Panc1 (cell line): ENCODE data around the gene C2CD2. TPM values are rescaled to one million over a fixed set of nuclear protein-coding genes. Genes with fewer than 3 reads are reported as not detected.

ENCODE experiments used
- ATAC-seq: fragments of 200-7000 bp; cut with Tn5 transposase; 2 replicates; pipeline ENCODE4 v1.9.1; 2020; ENCODE audit warnings: mild to moderate bottlenecking, moderate library complexity
- BruUV-seq: library from RNA; stranded (reverse); fragments of 400-500 nt; replicated peaks from 2 replicates; lab custom pipeline; 2021; lab: Mats Ljungman, UMichigan
- CTCF ChIA-PET: fragments of 300-600 bp; sonication (Branson Sonifier 250); formaldehyde crosslinking; loops from one replicate; lab custom pipeline; 2022; ENCODE audit warnings: antibody characterized with exemption; lab: Charles Lee
- POLR2A ChIA-PET: fragments of 300-600 bp; sonication (Branson Sonifier 250); formaldehyde crosslinking; loops from one replicate; lab custom pipeline; 2022; ENCODE audit warnings: antibody characterized with exemption; lab: Charles Lee
- DNase-seq: peaks from one replicate; pipeline ENCODE4 v3.0.0-alpha.2; 2010; ENCODE audit warnings: low read depth, low spot score
- H3K27ac ChIP-seq: 2 replicates; pipeline ENCODE4 v1.5.1; 2011; ENCODE audit warnings: mild to moderate bottlenecking, low read length, inconsistent platforms
- H3K27me3 ChIP-seq: fragments of 200-500 bp; sonication (Bioruptor generic); 2 replicates; pipeline ENCODE4 v1.6.0; 2014; ENCODE audit warnings: low read length, inconsistent platforms; ENCODE audit not compliant: control insufficient read depth, insufficient read depth
- H3K36me3 ChIP-seq: fragments of 200-500 bp; sonication (Bioruptor generic); 2 replicates; pipeline ENCODE4 v1.5.1; 2014; ENCODE audit warnings: inconsistent platforms, mild to moderate bottlenecking, low read length, moderate library complexity; ENCODE audit not compliant: control insufficient read depth, insufficient read depth
- H3K4me1 ChIP-seq: 2 replicates; pipeline ENCODE4 v1.5.1; 2011; ENCODE audit warnings: inconsistent platforms, mild to moderate bottlenecking, low read length, moderate library complexity; ENCODE audit not compliant: control insufficient read depth, insufficient read depth
- H3K4me3 ChIP-seq, 2 experiments: 2 replicates each; pipeline ENCODE4 v1.5.1; 2011 to 2012; ENCODE audit warnings: low read depth in 2 of 2, low read length in 2 of 2, mild to moderate bottlenecking in 2 of 2, inconsistent platforms in 1 of 2, moderate library complexity in 1 of 2
- H3K9me3 ChIP-seq: fragments of 200-500 bp; sonication (Bioruptor generic); 2 replicates; pipeline ENCODE4 v1.5.1; 2014; ENCODE audit warnings: low read depth, mild to moderate bottlenecking, inconsistent platforms, low read length, moderate library complexity; ENCODE audit not compliant: control insufficient read depth, insufficient read depth
- POLR2AphosphoS5 ChIP-seq: IDR thresholded peaks from 2 replicates; pipeline ENCODE4 v1.6.1; 2012; ENCODE audit warnings: mild to moderate bottlenecking, low read depth, low read length, moderate library complexity
- SIN3A ChIP-seq: IDR thresholded peaks from 2 replicates; pipeline ENCODE4 v1.6.1; 2012; ENCODE audit warnings: low read depth, mild to moderate bottlenecking, low read length, moderate library complexity, borderline replicate concordance; ENCODE audit not compliant: insufficient read depth
- TCF7L2 ChIP-seq: IDR thresholded peaks from 2 replicates; pipeline ENCODE4 v1.6.1; 2011; ENCODE audit warnings: mild to moderate bottlenecking, low read depth, low read length, inconsistent platforms
- in situ Hi-C: cut with HindIII; loops from 2 replicates; pipeline ENCODE4 v1.10.0; 2016; ENCODE audit warnings: low sequenced_read_pairs, low pct_unique_long_range_greater_than_20kb
- intact Hi-C: fragments of 100-400 bp; cut with micrococcal nuclease; formaldehyde crosslinking; loops from one replicate; pipeline ENCODE4 v1.10.0; 2022; ENCODE audit not compliant: unreplicated experiment
- total RNA-seq: library from RNA; stranded (reverse); gene quantifications from one replicate; pipeline ENCODE4 v1.2.1, GENCODE V29; 2021; ENCODE audit not compliant: unreplicated experiment
- TF ChIP-seq, protein P1 (sequence below), 2 experiments: IDR thresholded peaks; 2 replicates each; pipeline ENCODE4 v1.6.1; 2011 to 2012; ENCODE audit warnings: low read depth in 2 of 2, control low read depth in 1 of 2, low read length in 1 of 2, mild to moderate bottlenecking in 1 of 2, moderate library complexity in 1 of 2; ENCODE audit not compliant: insufficient read depth in 1 of 2
- TF ChIP-seq, protein P2 (sequence below): fragments of 450-650 bp; IDR thresholded peaks from 2 replicates; pipeline ENCODE4 v1.5.1; 2017; ENCODE audit warnings: mild to moderate bottlenecking

C2CD2 gene
- total RNA-seq, 1 experiment from 2014 or later: 14.0 TPM

DNA sequence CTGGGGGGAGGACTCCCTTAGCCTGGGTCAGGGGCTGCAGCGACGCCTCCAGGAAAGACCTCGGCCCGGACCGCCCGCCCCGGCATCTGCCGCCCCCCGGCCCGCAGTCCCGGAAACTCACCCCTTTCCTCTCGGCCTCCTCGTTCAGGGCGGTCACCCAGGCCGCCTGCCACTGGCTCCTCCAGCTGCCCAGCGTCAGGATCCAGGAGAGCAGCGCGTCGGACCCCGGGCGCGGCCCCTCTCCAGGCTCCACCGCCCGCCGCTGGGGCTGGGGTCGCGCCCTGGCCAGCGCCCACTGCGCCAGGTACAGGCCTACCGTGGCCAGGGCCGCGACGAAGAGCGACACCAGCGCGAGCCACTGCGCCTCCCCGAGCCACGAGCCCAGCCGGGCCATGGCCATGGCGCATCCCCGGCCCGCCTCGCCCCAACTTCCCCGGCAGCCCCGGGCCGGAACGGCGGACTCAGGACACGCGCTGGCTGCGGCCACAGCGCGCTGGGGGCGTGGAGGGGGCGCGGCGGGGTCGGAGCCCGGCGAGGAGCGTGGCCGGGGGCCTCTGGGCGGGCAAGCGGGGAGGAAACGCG lies 478 bp downstream of the C2CD2 start:
- H3K9me3 ChIP-seq: no peaks in the 10 kb centered on the region
- H3K4me3 ChIP-seq: peak overlapping the region; percentile 60 to 65
- no peaks in the 10 kb centered on the region for H3K36me3 ChIP-seq
- POLR2A ChIA-PET: no interaction called here
- CTCF ChIA-PET: no interaction called here
- peaks cover 22% of the 10 kb centered on the region for H3K4me1 ChIP-seq
- TF ChIP-seq, protein P1, sequence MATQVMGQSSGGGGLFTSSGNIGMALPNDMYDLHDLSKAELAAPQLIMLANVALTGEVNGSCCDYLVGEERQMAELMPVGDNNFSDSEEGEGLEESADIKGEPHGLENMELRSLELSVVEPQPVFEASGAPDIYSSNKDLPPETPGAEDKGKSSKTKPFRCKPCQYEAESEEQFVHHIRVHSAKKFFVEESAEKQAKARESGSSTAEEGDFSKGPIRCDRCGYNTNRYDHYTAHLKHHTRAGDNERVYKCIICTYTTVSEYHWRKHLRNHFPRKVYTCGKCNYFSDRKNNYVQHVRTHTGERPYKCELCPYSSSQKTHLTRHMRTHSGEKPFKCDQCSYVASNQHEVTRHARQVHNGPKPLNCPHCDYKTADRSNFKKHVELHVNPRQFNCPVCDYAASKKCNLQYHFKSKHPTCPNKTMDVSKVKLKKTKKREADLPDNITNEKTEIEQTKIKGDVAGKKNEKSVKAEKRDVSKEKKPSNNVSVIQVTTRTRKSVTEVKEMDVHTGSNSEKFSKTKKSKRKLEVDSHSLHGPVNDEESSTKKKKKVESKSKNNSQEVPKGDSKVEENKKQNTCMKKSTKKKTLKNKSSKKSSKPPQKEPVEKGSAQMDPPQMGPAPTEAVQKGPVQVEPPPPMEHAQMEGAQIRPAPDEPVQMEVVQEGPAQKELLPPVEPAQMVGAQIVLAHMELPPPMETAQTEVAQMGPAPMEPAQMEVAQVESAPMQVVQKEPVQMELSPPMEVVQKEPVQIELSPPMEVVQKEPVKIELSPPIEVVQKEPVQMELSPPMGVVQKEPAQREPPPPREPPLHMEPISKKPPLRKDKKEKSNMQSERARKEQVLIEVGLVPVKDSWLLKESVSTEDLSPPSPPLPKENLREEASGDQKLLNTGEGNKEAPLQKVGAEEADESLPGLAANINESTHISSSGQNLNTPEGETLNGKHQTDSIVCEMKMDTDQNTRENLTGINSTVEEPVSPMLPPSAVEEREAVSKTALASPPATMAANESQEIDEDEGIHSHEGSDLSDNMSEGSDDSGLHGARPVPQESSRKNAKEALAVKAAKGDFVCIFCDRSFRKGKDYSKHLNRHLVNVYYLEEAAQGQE (IDR thresholded peaks at IDR 0.05; ENCODE audit: insufficient read depth in 1 of 2, low read depth in 2 of 2, low read length in 1 of 2): no peak
- no peak for TF ChIP-seq TCF7L2
- no peak for TF ChIP-seq SIN3A
- TF ChIP-seq, protein P2, sequence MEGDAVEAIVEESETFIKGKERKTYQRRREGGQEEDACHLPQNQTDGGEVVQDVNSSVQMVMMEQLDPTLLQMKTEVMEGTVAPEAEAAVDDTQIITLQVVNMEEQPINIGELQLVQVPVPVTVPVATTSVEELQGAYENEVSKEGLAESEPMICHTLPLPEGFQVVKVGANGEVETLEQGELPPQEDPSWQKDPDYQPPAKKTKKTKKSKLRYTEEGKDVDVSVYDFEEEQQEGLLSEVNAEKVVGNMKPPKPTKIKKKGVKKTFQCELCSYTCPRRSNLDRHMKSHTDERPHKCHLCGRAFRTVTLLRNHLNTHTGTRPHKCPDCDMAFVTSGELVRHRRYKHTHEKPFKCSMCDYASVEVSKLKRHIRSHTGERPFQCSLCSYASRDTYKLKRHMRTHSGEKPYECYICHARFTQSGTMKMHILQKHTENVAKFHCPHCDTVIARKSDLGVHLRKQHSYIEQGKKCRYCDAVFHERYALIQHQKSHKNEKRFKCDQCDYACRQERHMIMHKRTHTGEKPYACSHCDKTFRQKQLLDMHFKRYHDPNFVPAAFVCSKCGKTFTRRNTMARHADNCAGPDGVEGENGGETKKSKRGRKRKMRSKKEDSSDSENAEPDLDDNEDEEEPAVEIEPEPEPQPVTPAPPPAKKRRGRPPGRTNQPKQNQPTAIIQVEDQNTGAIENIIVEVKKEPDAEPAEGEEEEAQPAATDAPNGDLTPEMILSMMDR: no peak
- TF ChIP-seq POLR2AphosphoS5: no peak
- in situ Hi-C loops (no loop called here), intact Hi-C loops (no loop called here)
- peak overlapping the region; percentile 51; the same call in 1 of the 2 replicates for H3K27ac ChIP-seq
- DNase-seq (no peak), ATAC-seq (peak; percentile 35)
- H3K27me3 ChIP-seq: no peaks in the 10 kb centered on the region
- BruUV-seq: no TSS peak

DNA sequence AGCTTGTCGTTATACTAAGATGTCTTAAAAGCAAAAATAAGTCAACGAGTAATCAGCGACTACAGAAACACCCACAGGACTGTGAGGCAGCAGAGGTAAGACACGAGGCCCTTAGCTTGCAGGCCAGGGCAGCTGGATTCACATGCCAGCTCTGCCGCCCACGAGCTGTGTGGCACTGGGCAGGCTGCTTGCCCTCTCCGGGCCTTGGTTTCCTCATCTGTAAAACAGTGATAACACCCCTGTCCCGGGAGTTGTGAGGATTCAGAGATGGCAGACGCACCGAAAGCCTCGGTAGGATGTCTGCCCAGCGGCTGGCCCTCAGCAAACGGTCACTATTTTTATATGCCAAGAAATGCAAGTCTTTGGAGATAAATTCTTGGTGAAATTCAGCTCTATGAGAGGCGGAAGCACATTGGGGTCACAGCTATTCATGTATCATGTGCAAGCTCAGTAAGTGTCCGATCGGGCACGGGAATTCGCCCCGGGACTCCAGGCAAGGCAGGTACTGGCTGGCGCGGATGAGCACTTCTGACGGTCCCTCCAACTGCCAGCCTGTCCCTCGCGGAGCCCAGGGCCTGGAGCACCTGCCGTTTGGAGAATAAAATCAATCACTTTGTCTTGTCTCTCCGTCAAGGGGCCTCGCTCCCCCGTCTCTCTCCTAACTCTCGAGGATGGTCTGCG lies 1.1 kb downstream of the C2CD2 start:
- TF ChIP-seq, protein P1 (IDR thresholded peaks at IDR 0.05; ENCODE audit: insufficient read depth in 1 of 2, low read depth in 2 of 2, low read length in 1 of 2): no peak
- TF ChIP-seq, protein P2: no peak
- no peak for TF ChIP-seq POLR2AphosphoS5
- in situ Hi-C loops: no loop called here
- intact Hi-C loops: no loop called here
- Histone ChIP-seq H3K4me1 (peaks cover 20% of the 10 kb centered on the region), H3K4me3 (peak overlapping the region; percentile 60 to 65), H3K27me3 (no peaks in the 10 kb centered on the region), H3K27ac (peak overlapping the region; percentile 64), H3K36me3 (no peaks in the 10 kb centered on the region), H3K9me3 (no peaks in the 10 kb centered on the region)
- ATAC-seq (no peak), DNase-seq (no peak)
- ChIA-PET CTCF (interaction anchor here (1.4 kb wide), 1 partner anchor 165 kb away, joined by 4 read pairs; no protein-coding TSS in a partner anchor), POLR2A (interaction anchor here (0.6 kb wide), 2 partner anchors 14 to 18 kb away, joined by 3 to 4 read pairs; no protein-coding TSS in a partner anchor)
- TSS peak; percentile 67 for BruUV-seq
